SIG-M5 treated with dmso at 0.1 percent for 504 hours (cell line): ENCODE results near the gene DNAJA2.

Experiments
- DNase-seq: peaks from one replicate; lab custom pipeline; 2025; ENCODE audit not compliant: unreplicated experiment; lab: John Stamatoyannopoulos, UW

The DNAJA2 gene

GRCh38 chr16:46929378-46930332, 43.8 kb downstream of the DNAJA2 start:
- DNase-seq = peak; percentile 8

GRCh38 chr16:46928811-46929210, 44.7 kb downstream of the DNAJA2 start:
- no peak for DNase-seq

GRCh38 chr16:46927273-46927672, 46.2 kb downstream of the DNAJA2 start:
- DNase-seq = no peak

- DNase-seq = no peak
Observed at GRCh38 chr16:46926470-46927225, 46.8 kb downstream of the DNAJA2 start.

GRCh38 chr16:46924402-46924801, 49.1 kb downstream of the DNAJA2 start:
- no peak for DNase-seq

GRCh38 chr16:46923513-46924295, 49.8 kb downstream of the DNAJA2 start:
- DNase-seq = no peak

- DNase-seq = no peak
Observed at GRCh38 chr16:46922239-46922638, 51.2 kb downstream of the DNAJA2 start.

GRCh38 chr16:46920402-46921068, 52.9 kb downstream of the DNAJA2 start:
- DNase-seq = no peak

- no peak for DNase-seq
Observed at GRCh38 chr16:46918905-46919792, 54.3 kb downstream of the DNAJA2 start.

- DNase-seq = no peak
Observed at GRCh38 chr16:46918400-46918799, 55.1 kb downstream of the DNAJA2 start.

- no peak for DNase-seq
Observed at GRCh38 chr16:46916980-46917379, 56.5 kb downstream of the DNAJA2 start.

- DNase-seq = no peak
Observed at GRCh38 chr16:46915483-46916025, 57.9 kb downstream of the DNAJA2 start.

GRCh38 chr16:46914556-46915201, 58.8 kb downstream of the DNAJA2 start:
- no peak for DNase-seq

GRCh38 chr16:46911650-46912049, 61.8 kb downstream of the DNAJA2 start:
- DNase-seq = no peak

GRCh38 chr16:46911038-46911437, 62.4 kb downstream of the DNAJA2 start:
- DNase-seq = no peak

GRCh38 chr16:46908540-46909372, 64.7 kb downstream of the DNAJA2 start:
- DNase-seq = no peak

GRCh38 chr16:46907061-46907774, 66.3 kb downstream of the DNAJA2 start:
- no peak for DNase-seq
